Activated CD4-positive, alpha-beta T cell treated with anti-CD3 and anti-CD28 coated beads, Interleukin-2, Interleukin-6, amounts not matched to agents 100 ng/mL and 50 ng/mL, durations not matched to agents 16 hours and 8 hours (primary cell): ENCODE data around the gene ITIH3.

Experiments
- DNase-seq: peaks from one replicate; pipeline ENCODE4 v3.0.0-alpha.2; 2020

Gene ITIH3

GRCh38 chr3:52848617-52849016 lies 54.0 kb downstream of the ITIH3 start:
- DNase-seq, result no peak

GRCh38 chr3:52849656-52850055 lies 55.1 kb downstream of the ITIH3 start:
- DNase-seq, result no peak

- DNase-seq, result peak; percentile 54
Observed at GRCh38 chr3:52851348-52851747, 56.8 kb downstream of the ITIH3 start.

GRCh38 chr3:52852419-52852818 lies 57.8 kb downstream of the ITIH3 start:
- no peak for DNase-seq

GRCh38 chr3:52854013-52854412 lies 59.4 kb downstream of the ITIH3 start:
- DNase-seq, result no peak

- no peak for DNase-seq
Observed at GRCh38 chr3:52856666-52857065, 62.1 kb downstream of the ITIH3 start.

GRCh38 chr3:52857133-52857532 lies 62.5 kb downstream of the ITIH3 start:
- DNase-seq, result no peak

GRCh38 chr3:52857864-52858263 lies 63.3 kb downstream of the ITIH3 start:
- no peak for DNase-seq
